ENCODE measurements around the gene KCTD16.

The KCTD16 gene

GRCh38 chr5:144487207-144487606 is 316.5 kb downstream of the KCTD16 start:
- DNase-seq (ENCODE audit: extremely low read depth, low read depth): no peak
- no peak for TF ChIP-seq CTCF (IDR thresholded peaks at IDR 0.05; ENCODE audit: low read depth, low read length)

- no peak for TF ChIP-seq CTCF (IDR thresholded peaks at IDR 0.05; ENCODE audit: low read depth, low read length)
- DNase-seq (ENCODE audit: extremely low read depth, low read depth): no peak
Measured at GRCh38 chr5:144487761-144488160, 317.1 kb downstream of the KCTD16 start.

GRCh38 chr5:144503123-144503522 is 332.4 kb downstream of the KCTD16 start:
- no peak for DNase-seq (ENCODE audit: extremely low read depth, low read depth)
- TF ChIP-seq CTCF (IDR thresholded peaks at IDR 0.05; ENCODE audit: low read depth, low read length): no peak

- no peak for DNase-seq (ENCODE audit: extremely low read depth, low read depth)
- no peak for TF ChIP-seq CTCF (IDR thresholded peaks at IDR 0.05; ENCODE audit: low read depth, low read length)
Measured at GRCh38 chr5:144504929-144505577, 334.4 kb downstream of the KCTD16 start.

GRCh38 chr5:144510845-144511579 is 340.3 kb downstream of the KCTD16 start:
- no peak for DNase-seq (ENCODE audit: extremely low read depth, low read depth)
- TF ChIP-seq CTCF (IDR thresholded peaks at IDR 0.05; ENCODE audit: low read depth, low read length): no peak

DNA sequence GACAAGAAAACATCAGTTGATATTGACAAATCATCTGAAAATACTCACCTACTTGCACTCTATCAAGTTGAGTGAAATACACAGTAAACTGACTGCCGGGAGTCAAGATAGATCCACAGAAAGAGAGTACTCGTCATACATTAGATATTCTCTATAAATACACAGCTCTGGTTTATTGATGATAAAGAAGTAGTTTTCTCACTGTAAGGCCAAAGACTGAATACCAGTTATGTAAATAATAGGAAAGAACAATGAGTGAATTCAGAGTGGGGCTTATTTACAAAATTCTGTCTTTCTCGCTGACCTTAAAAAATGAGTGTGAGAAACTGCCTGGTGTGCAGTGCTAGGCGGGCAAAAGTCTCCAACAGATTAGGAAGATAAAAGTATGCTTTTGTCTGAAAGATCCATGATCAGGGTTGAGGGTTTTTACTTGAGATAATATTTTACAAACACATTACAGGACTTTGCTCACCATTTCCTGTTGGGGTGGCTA is 341.0 kb downstream of the KCTD16 start:
- DNase-seq (ENCODE audit: extremely low read depth, low read depth): no peak
- TF ChIP-seq CTCF (IDR thresholded peaks at IDR 0.05; ENCODE audit: low read depth, low read length): no peak

- DNase-seq (ENCODE audit: extremely low read depth, low read depth): no peak
- no peak for TF ChIP-seq CTCF (IDR thresholded peaks at IDR 0.05; ENCODE audit: low read depth, low read length)
Measured at GRCh38 chr5:144522698-144523097, 352.0 kb downstream of the KCTD16 start.

Data from AG09319 (cell line).